ENCODE results near the gene BMPR2.
"Not testable (repeated sequence)": the region's sequence is repeated elsewhere in the genome, so short reads cannot be mapped to it uniquely, and the experiment has no call there.

Gene BMPR2

DNA sequence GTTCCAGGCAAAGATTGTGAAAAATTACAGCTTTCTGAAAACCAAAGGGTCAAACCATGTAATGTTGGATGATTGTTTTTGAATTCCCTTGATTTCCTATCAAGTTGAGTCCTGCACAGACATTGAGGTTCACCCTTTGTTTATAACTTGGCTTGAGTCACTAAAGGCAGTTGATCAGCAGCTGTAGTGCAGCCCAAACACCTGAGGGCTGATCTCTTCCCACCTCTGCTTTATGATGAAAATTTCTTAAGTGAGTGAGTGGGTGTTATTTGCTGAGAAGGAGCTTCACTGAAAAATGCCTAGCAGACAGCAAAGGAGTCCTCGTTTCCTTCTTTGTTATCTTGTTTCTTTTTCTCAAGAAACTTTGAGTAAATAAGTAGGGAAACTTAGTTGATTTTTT lies 31.9 kb upstream of the BMPR2 start:
- no peak overlapping the region for H3K4me3 ChIP-seq (ENCODE audit: low read depth, low read length)
- DNase-seq (ENCODE audit: low read depth) = no peak
- TF ChIP-seq, protein P1, sequence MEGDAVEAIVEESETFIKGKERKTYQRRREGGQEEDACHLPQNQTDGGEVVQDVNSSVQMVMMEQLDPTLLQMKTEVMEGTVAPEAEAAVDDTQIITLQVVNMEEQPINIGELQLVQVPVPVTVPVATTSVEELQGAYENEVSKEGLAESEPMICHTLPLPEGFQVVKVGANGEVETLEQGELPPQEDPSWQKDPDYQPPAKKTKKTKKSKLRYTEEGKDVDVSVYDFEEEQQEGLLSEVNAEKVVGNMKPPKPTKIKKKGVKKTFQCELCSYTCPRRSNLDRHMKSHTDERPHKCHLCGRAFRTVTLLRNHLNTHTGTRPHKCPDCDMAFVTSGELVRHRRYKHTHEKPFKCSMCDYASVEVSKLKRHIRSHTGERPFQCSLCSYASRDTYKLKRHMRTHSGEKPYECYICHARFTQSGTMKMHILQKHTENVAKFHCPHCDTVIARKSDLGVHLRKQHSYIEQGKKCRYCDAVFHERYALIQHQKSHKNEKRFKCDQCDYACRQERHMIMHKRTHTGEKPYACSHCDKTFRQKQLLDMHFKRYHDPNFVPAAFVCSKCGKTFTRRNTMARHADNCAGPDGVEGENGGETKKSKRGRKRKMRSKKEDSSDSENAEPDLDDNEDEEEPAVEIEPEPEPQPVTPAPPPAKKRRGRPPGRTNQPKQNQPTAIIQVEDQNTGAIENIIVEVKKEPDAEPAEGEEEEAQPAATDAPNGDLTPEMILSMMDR (IDR thresholded peaks at IDR 0.05; ENCODE audit: control insufficient read depth, extremely low read depth, insufficient read depth) = no peak

DNA sequence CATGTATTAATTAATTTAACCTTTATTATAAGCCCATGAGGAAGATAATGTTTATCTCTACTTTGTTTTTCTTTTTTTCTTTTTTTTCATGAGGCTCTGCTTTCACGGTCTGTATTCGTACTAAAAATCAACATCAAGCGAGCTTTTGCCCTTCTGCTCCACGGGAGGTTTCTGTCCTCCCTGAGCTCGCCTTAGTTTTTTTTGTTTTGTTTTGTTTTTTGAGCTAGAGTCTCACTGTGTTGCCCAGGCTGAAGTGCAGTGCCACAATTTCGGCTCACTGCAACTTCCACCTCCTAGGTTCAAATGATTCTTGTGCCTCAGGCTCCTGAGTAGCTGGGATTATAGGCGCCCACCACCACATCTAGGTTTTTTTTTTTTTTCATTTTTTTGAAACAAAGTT lies 29.9 kb upstream of the BMPR2 start:
- no peak for DNase-seq (ENCODE audit: low read depth)
- no peak overlapping the region for H3K4me3 ChIP-seq (ENCODE audit: low read depth, low read length)
- TF ChIP-seq, protein P1 (IDR thresholded peaks at IDR 0.05; ENCODE audit: control insufficient read depth, extremely low read depth, insufficient read depth) = no peak

DNA sequence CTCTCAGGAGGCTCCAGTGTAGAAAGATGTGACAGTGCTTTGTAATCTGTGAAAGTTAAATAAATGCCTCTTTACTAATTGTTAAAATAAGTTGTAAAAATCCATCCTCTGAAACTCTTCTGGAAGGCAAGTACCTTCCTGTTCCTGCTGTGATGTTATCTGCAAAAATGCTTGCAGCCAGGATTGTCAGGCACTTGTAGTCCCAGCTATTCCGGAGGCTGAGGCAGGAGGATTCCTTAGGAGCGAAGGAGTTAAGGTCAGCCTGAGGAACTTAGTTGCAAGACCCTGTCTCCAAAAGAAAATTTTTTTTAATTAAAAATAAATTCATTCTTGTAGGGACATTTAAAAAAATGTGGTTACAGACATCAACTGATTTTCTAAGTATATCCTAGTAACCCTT lies 22.7 kb upstream of the BMPR2 start:
- DNase-seq (ENCODE audit: low read depth) = no peak

DNA sequence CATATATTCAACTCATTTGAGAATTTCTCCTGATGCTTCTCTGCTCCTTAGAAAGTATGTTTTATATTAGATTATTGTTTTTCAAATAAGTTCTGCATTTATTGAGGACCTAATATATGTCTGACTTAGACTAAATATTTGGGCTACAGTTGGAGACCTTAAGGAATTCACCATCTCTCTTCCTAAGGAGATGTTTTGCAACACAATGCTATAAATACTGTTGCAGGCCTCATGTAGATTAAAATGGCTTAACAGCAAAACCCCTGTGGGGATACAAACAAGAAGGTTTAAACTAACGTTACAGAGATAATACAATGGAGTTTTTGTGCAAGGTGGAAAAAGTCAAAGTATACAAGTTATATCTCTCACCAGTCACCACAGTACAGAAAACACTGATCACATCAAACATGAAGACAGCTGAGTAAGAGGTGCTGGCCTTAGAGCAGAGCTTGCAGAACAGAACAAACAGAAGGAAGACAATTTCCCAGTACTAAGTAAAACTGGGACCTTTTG lies 20.1 kb upstream of the BMPR2 start:
- H3K4me3 ChIP-seq (ENCODE audit: low read depth, low read length) = no peak overlapping the region
- DNase-seq (ENCODE audit: low read depth) = no peak
- TF ChIP-seq, protein P1 (IDR thresholded peaks at IDR 0.05; ENCODE audit: control insufficient read depth, extremely low read depth, insufficient read depth) = no peak

More for the DNA sequence above, 22.7 kb upstream of the BMPR2 start:
- TF ChIP-seq, protein P1 (IDR thresholded peaks at IDR 0.05; ENCODE audit: control insufficient read depth, extremely low read depth, insufficient read depth) = no peak
- no peak overlapping the region for H3K4me3 ChIP-seq (ENCODE audit: low read depth, low read length)

DNA sequence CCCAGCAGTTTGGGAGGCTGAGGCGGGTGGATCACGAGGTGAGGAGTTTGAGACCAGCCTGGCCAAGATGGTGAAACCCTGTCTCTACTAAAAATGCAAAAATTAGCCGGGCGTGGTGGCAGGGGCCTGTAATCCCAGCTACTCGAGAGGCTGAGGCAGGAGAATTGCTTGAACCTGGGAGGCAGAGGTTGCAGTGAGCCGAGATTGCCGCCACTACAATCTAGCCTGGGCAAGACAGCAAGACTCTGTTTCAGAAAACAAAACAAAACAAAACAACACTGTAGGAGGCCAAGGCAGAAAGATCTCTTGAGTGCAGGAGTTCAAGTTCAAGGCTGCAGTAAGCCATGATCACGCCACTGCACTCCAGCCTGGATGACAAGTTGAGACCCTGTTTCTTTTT lies 17.2 kb upstream of the BMPR2 start:
- H3K4me3 ChIP-seq (ENCODE audit: low read depth, low read length); DNase-seq (ENCODE audit: low read depth): not testable (repeated sequence)

DNA sequence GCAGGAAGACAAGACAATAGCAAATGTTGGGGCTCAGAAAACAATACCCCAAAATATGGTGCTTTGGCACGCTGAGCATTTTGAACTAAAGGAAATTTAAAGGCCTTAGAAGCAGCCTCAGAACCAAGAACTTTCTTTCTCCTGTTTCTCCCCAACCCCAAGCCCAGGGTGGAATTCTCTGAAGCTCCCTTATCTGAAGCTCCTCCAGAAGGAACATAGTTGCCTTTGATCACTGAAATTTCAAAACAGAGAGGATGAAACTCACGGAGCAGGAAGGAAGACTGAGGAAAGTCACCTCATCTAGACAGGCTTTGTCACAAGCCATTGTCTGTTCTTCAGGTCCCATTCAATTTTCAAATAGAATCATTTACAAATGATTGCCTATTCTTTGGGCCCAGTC lies 15.5 kb upstream of the BMPR2 start:
- H3K4me3 ChIP-seq (ENCODE audit: low read depth, low read length) = no peak overlapping the region
- TF ChIP-seq, protein P1 (IDR thresholded peaks at IDR 0.05; ENCODE audit: control insufficient read depth, extremely low read depth, insufficient read depth) = no peak
- no peak for DNase-seq (ENCODE audit: low read depth)

DNA sequence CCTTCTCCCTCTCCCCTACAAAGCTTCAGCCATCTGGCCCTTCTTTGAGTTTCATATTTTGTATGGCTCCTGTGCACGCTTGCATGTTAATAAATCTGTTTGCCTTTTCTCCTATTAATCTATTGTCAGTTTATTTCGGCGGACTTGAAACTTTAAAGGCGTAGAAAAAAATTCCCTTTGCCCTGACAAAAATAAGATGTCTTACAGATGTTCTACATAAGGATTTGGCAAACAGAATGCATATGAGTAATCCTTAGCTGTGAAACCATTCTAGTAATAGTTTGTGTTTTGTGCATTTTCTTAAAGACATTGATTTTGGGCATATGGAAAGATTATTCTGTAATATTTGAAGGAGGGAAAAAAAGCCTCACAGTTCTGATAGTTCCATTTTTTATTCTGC lies 15.0 kb upstream of the BMPR2 start:
- no peak for DNase-seq (ENCODE audit: low read depth)
- H3K4me3 ChIP-seq (ENCODE audit: low read depth, low read length) = no peak overlapping the region
- TF ChIP-seq, protein P1 (IDR thresholded peaks at IDR 0.05; ENCODE audit: control insufficient read depth, extremely low read depth, insufficient read depth) = no peak
